Measurements from ENCODE around the gene TTLL1.

TTLL1 gene

GRCh38 chr22:43013355-43014315 lies 75.6 kb downstream of the TTLL1 start:
- peaks cover 38% of the 10 kb centered on the region for H4K20me1 ChIP-seq (ENCODE audit: insufficient read depth, low read length)
- no peaks in the 10 kb centered on the region for H3K27me3 ChIP-seq (ENCODE audit: insufficient read depth, low read length, poor library complexity)
- TF ChIP-seq CTCF (IDR thresholded peaks at IDR 0.05; ENCODE audit: borderline replicate concordance, extremely low read depth, low read length, poor library complexity, severe bottlenecking): no peak
- TF ChIP-seq EZH2 (IDR thresholded peaks at IDR 0.05; ENCODE audit: borderline replicate concordance, low read depth, low read length, severe bottlenecking): no peak
- peak overlapping the region; percentile 82; the same call in 1 of the 2 replicates for H3K27ac ChIP-seq (ENCODE audit: low read length)
- ATAC-seq (ENCODE audit: insufficient read depth, low read depth) (no peak; the same call in 2 of the 3 replicates), DNase-seq (no peak)
- H3K9me3 ChIP-seq (ENCODE audit: insufficient read depth, low read length, severe bottlenecking): no peaks in the 10 kb centered on the region
- peaks cover 23% of the 10 kb centered on the region for H3K4me1 ChIP-seq (ENCODE audit: insufficient read depth, low read length)
- peak overlapping the region; percentile 87; the same call in 1 of the 2 replicates for H2AFZ ChIP-seq (ENCODE audit: low read depth, low read length)
- H3K79me2 ChIP-seq (ENCODE audit: insufficient read depth, low read length): peaks cover 62% of the 10 kb centered on the region
- H3K4me3 ChIP-seq (ENCODE audit: low read depth in 1 of 2, low read length in 2 of 2): peak overlapping the region; percentile 91 to 100; a peak in 3 of 4 replicates
- H3K4me2 ChIP-seq (ENCODE audit: insufficient read depth, low read length): peak overlapping the region; percentile 72
- no peaks in the 10 kb centered on the region for H3K36me3 ChIP-seq (ENCODE audit: insufficient read depth, low read length)
- peak overlapping the region; percentile 87 for H3K9ac ChIP-seq (ENCODE audit: low read depth, low read length)

- H3K36me3 ChIP-seq (ENCODE audit: insufficient read depth, low read length): no peaks in the 10 kb centered on the region
These were observed 76.8 kb downstream of the TTLL1 start for GRCh38 chr22:43012390-43012789.

DNA sequence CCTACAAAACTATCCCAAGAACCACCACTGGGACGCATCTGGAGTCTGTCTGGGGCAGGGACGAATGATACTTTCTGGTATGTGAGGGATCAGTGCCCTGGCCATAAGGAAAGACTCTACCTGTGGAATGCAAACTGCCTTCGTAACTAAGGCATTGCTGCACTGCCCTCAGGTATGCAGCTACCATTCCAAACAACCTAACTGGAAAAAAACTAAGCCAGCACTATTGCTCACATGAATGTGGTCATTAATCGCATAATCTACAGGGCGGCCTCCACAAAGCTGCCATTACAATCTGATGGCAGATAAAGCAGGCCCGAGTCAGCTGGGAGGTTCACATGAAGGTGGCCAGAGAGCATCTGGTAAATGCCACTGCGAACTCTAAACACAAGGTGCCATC lies 78.1 kb downstream of the TTLL1 start:
- H3K4me1 ChIP-seq (ENCODE audit: insufficient read depth, low read length): peaks cover 23% of the 10 kb centered on the region

More at GRCh38 chr22:43012390-43012789, 76.8 kb downstream of the TTLL1 start:
- no peak for DNase-seq
- H3K4me1 ChIP-seq (ENCODE audit: insufficient read depth, low read length): peaks cover 23% of the 10 kb centered on the region
- peaks cover 46% of the 10 kb centered on the region for H4K20me1 ChIP-seq (ENCODE audit: insufficient read depth, low read length)
- peaks cover 74% of the 10 kb centered on the region for H3K79me2 ChIP-seq (ENCODE audit: insufficient read depth, low read length)
- no peak for TF ChIP-seq CTCF (IDR thresholded peaks at IDR 0.05; ENCODE audit: borderline replicate concordance, extremely low read depth, low read length, poor library complexity, severe bottlenecking)
- TF ChIP-seq EZH2 (IDR thresholded peaks at IDR 0.05; ENCODE audit: borderline replicate concordance, low read depth, low read length, severe bottlenecking): no peak
- no peaks in the 10 kb centered on the region for H3K9me3 ChIP-seq (ENCODE audit: insufficient read depth, low read length, severe bottlenecking)
- no peak for ATAC-seq (ENCODE audit: insufficient read depth, low read depth)
- no peak overlapping the region for H3K27ac ChIP-seq (ENCODE audit: low read length)
- no peaks in the 10 kb centered on the region for H3K27me3 ChIP-seq (ENCODE audit: insufficient read depth, low read length, poor library complexity)
- no peak overlapping the region for H3K9ac ChIP-seq (ENCODE audit: low read depth, low read length)
- no peak overlapping the region for H3K4me3 ChIP-seq (ENCODE audit: low read depth in 1 of 2, low read length in 2 of 2)
- no peak overlapping the region for H3K4me2 ChIP-seq (ENCODE audit: insufficient read depth, low read length)
- no peak overlapping the region for H2AFZ ChIP-seq (ENCODE audit: low read depth, low read length)

More for the DNA sequence above, 78.1 kb downstream of the TTLL1 start:
- peaks cover 58% of the 10 kb centered on the region for H4K20me1 ChIP-seq (ENCODE audit: insufficient read depth, low read length)
- no peak overlapping the region for H3K9ac ChIP-seq (ENCODE audit: low read depth, low read length)
- H3K9me3 ChIP-seq (ENCODE audit: insufficient read depth, low read length, severe bottlenecking): no peaks in the 10 kb centered on the region
- ATAC-seq (ENCODE audit: insufficient read depth, low read depth) (no peak), DNase-seq (no peak)
- no peak overlapping the region for H2AFZ ChIP-seq (ENCODE audit: low read depth, low read length)
- peaks cover 87% of the 10 kb centered on the region for H3K79me2 ChIP-seq (ENCODE audit: insufficient read depth, low read length)
- TF ChIP-seq EZH2 (IDR thresholded peaks at IDR 0.05; ENCODE audit: borderline replicate concordance, low read depth, low read length, severe bottlenecking) (no peak), CTCF (IDR thresholded peaks at IDR 0.05; ENCODE audit: borderline replicate concordance, extremely low read depth, low read length, poor library complexity, severe bottlenecking) (no peak)
- no peak overlapping the region for H3K4me3 ChIP-seq (ENCODE audit: low read depth in 1 of 2, low read length in 2 of 2)
- H3K27ac ChIP-seq (ENCODE audit: low read length): no peak overlapping the region
- H3K36me3 ChIP-seq (ENCODE audit: insufficient read depth, low read length): no peaks in the 10 kb centered on the region
- no peaks in the 10 kb centered on the region for H3K27me3 ChIP-seq (ENCODE audit: insufficient read depth, low read length, poor library complexity)
- H3K4me2 ChIP-seq (ENCODE audit: insufficient read depth, low read length): no peak overlapping the region
